Head of caudate nucleus (tissue), 42 donors: ENCODE data around the gene PXYLP1.
"Not testable (repeated sequence)": the region's sequence is repeated elsewhere in the genome, so short reads cannot be mapped to it uniquely, and the experiment has no call there.

Source experiments
- DNase-seq, 42 donors: peaks; one replicate each; pipeline versions ENCODE4 v3.0.0 to v3.0.0-alpha.2; 2020 to 2021; ENCODE audit warnings: mixed read lengths in 7 of 42
- intact Hi-C: fragments of 100-400 bp; cut with DNase I; formaldehyde crosslinking; loops from one replicate; pipeline ENCODE4 v1.15.0; 2022

PXYLP1 gene

GRCh38 chr3:141231101-141231951, at the start of gene PXYLP1:
Gene PXYLP1, plus strand, starts transcription at chr3:141231825. Its CDS starts 28,351 bp downstream, at chr3:141260176.
- peak; percentile 78 to 98 (median 94) for DNase-seq
- intact Hi-C loops, result loop anchor here (5.0 kb wide), 2 partner anchors 46 to 289 kb away; partner anchors contain the start of gene SLC25A36

GRCh38 chr3:141183606-141184005, 48.0 kb upstream of the PXYLP1 start:
- no peak for DNase-seq
- intact Hi-C loops, result loop anchor here (5.0 kb wide), 1 partner anchor 171 kb away; no protein-coding TSS in a partner anchor

GRCh38 chr3:141184430-141184829, 47.2 kb upstream of the PXYLP1 start:
- DNase-seq, result no peak
- intact Hi-C loops, result loop anchor here (5.0 kb wide), 1 partner anchor 172 kb away; no protein-coding TSS in a partner anchor

GRCh38 chr3:141191097-141191749, 40.4 kb upstream of the PXYLP1 start:
- intact Hi-C loops, result loop anchor here (5.0 kb wide), 1 partner anchor 184 kb away; no protein-coding TSS in a partner anchor
- DNase-seq, result no peak

GRCh38 chr3:141192345-141192744, 39.3 kb upstream of the PXYLP1 start:
- intact Hi-C loops, result loop anchor here (5.0 kb wide), 1 partner anchor 185 kb away; no protein-coding TSS in a partner anchor
- peak; percentile 90 to 100 (median 98) for DNase-seq

GRCh38 chr3:141193066-141193830, 38.4 kb upstream of the PXYLP1 start:
- DNase-seq, result no peak
- intact Hi-C loops, result loop anchor here (5.0 kb wide), 1 partner anchor 186 kb away; no protein-coding TSS in a partner anchor

- intact Hi-C loops, result no loop called here
- DNase-seq, result no peak
These were observed 30.5 kb upstream of the PXYLP1 start for GRCh38 chr3:141201122-141201521.

- DNase-seq, result no peak
- intact Hi-C loops, result no loop called here
These were observed 28.9 kb upstream of the PXYLP1 start for GRCh38 chr3:141202682-141203081.

- intact Hi-C loops, result no loop called here
- no peak for DNase-seq
These were observed 27.8 kb upstream of the PXYLP1 start for GRCh38 chr3:141203866-141204265.

GRCh38 chr3:141204343-141204742, 27.3 kb upstream of the PXYLP1 start:
- intact Hi-C loops, result no loop called here
- no peak for DNase-seq

- DNase-seq, intact Hi-C loops: not testable (repeated sequence)
These were observed 20.3 kb upstream of the PXYLP1 start for GRCh38 chr3:141211306-141211705.

- no peak for DNase-seq
- intact Hi-C loops, result no loop called here
These were observed 19.5 kb upstream of the PXYLP1 start for GRCh38 chr3:141212101-141212500.

GRCh38 chr3:141212555-141212954, 19.1 kb upstream of the PXYLP1 start:
- intact Hi-C loops, result no loop called here
- no peak for DNase-seq

- intact Hi-C loops, result no loop called here
- DNase-seq, result no peak
These were observed 14.7 kb upstream of the PXYLP1 start for GRCh38 chr3:141216975-141217374.

GRCh38 chr3:141217389-141217788, 14.2 kb upstream of the PXYLP1 start:
- no peak for DNase-seq
- intact Hi-C loops, result no loop called here

GRCh38 chr3:141218162-141218835, 13.3 kb upstream of the PXYLP1 start:
- intact Hi-C loops, result no loop called here
- DNase-seq, result no peak

GRCh38 chr3:141218926-141219325, 12.7 kb upstream of the PXYLP1 start:
- intact Hi-C loops, result no loop called here
- DNase-seq, result no peak

GRCh38 chr3:141223673-141224166, 7.9 kb upstream of the PXYLP1 start:
- no peak for DNase-seq
- intact Hi-C loops, result no loop called here

GRCh38 chr3:141225939-141226338, 5.7 kb upstream of the PXYLP1 start:
- no peak for DNase-seq
- intact Hi-C loops, result no loop called here
